GM21529 (cell line): ENCODE results near the gene NUPR1.
A peak's percentile ranks its signal among the peaks of the same experiment; 100 is the strongest.
"Not testable (repeated sequence)": the region's sequence is repeated elsewhere in the genome, so short reads cannot be mapped to it uniquely, and the experiment has no call there.

Experiments used
- ATAC-seq: cut with Tn5 transposase; IDR thresholded peaks from one replicate; pipeline ENCODE4 v1.9.1; 2021; ENCODE audit not compliant: unreplicated experiment

The NUPR1 gene

GRCh38 chr16:28555561-28555960, 16.8 kb upstream of the NUPR1 start:
- ATAC-seq = no peak

DNA sequence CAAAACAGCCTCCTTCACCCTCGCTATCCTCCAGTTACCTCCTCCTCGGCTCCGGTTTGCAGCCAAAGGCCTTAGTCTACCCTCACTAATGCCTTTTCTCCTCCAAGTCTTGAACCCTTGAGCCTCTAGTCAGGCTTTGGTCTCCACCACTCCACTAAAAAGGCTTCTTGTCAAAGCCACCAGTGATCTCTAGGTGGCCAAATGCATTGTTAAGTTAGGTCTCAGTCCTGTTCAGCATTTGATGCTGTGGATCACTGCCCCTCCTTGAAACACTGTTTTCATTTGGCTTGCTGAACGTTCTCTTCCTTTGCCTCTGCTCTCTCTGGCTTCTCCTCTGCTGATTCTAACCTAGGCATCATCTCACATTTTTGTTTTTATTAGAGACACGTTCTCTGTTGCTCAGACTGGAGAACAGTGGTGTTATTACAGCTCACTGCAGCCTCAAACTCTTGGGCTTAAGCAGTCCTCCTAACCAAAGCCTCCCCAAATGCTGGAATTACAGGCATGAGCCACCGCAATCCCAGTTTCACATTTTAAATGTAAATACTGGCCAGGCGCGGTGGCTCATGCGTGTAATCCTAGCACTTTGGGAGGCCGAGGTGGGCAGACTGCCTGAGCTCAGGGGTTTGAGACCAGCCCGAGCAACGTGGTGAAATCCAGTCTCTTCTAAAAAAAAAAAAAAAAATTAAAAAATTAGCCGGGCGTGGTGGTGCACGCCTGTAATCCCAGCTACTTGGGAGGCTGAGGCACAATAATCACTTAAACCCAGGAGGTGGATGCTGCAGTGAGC, 16.1 kb upstream of the NUPR1 start:
- peak; percentile 6 for ATAC-seq

DNA sequence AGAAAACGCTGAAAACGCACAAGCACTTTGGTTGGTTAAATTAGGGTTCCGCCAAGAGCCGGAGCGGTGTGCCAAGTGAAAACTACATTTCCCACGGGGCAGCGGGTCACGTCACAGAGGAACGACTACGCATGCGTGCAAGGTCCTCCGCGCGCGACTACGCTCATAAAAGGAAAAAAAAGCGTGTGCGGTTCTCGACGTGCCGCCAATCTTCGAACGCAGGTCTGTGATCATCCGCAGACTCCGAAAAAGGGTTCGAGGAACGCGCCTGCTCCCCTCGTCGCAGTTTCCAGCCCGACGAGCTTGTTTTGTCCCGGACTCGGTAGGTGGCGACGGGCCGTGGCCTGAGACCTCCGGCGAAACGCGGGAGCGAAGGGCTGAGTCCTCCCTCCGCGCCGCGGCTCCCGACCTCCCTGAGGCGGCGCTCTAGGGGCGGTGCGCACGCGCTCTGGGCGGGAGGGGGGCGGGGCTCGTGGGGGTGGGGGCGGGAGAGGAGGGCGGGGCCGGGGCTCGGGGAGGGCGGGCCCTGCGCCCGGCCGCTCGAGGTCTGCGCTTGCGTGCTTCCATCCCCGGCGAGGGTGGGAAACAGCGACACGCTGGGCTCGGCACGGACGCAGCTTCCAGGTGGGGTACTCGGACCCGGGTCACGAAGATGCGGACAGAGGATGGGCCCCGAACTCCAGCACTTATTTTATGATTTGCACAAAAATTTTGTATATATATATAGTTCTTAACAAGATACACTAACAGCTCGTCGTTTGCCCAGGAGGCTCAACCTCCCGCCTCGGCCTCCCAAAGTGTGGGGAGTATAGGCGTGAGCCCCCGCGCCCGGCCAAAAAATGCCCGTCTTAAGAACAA, 15.2 kb upstream of the NUPR1 start, which contains the start of gene SGF29:
TSS of gene SGF29 (plus strand) at position 145 of the 858 bp plus-strand sequence. CDS start 27,150 bp downstream, outside the sequence.
- ATAC-seq = peak; percentile 81

DNA sequence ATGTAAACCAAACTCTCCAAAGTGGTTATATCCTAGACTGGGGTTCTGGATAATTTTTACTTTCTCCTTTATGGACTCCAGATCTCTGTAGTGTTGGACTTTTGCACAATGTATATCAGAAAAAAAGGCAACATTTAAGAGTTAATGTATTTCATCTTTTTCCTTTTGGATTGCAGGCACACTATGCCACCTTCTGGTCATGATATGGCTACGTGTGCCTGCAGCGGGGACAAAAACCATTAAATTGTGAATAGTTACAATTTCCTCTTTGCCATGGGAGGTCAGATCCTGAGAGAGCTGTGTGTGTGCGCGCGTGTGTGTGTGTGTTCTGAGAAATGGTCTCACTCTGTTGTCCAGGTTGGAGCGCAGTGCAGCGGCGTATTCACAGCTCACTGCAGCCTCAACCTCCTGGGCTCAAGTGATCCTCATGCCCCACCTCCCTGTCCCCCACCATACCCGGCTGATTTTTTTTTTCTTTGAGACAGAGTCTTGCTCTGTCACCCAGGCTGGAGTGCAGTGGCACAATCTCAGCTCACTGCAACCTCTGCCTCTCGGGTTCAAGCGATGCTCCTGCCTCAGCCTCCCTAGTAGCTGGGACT, 10.6 kb upstream of the NUPR1 start:
- ATAC-seq = no peak

- no peak for ATAC-seq
Observed at GRCh38 chr16:28548306-28548802, 9.6 kb upstream of the NUPR1 start.

- no peak for ATAC-seq
Observed at GRCh38 chr16:28546626-28547025, 7.9 kb upstream of the NUPR1 start.

- not testable (repeated sequence) for ATAC-seq
Observed at GRCh38 chr16:28545964-28546363, 7.2 kb upstream of the NUPR1 start.

- ATAC-seq = no peak
Observed at GRCh38 chr16:28544998-28545397, 6.2 kb upstream of the NUPR1 start.

GRCh38 chr16:28543072-28543471, 4.3 kb upstream of the NUPR1 start:
- ATAC-seq = no peak

GRCh38 chr16:28542646-28543045, 3.9 kb upstream of the NUPR1 start:
- no peak for ATAC-seq

- no peak for ATAC-seq
Observed at GRCh38 chr16:28540346-28540745, 1.6 kb upstream of the NUPR1 start.

GRCh38 chr16:28537964-28538732, 626 bp downstream of the NUPR1 start:
- no peak for ATAC-seq

DNA sequence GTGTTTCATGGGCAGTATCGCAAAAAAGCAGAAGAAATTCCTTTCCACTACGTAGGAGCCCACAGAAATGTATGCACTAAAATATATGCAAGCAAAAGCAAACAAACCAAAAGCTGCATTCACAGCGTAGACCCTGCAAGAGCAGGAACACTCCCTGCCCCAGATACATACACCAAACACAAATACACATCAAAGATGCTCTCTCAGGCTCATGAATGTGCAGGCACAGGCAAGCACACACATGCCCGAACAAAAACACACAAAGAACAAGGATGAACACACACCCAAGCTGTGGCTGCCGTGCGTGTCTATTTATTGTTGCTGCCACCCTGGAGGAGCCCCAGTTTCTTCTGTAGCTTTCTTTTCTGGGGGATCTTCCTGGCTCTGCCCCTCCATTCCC, 1.7 kb downstream of the NUPR1 start:
- ATAC-seq = no peak

DNA sequence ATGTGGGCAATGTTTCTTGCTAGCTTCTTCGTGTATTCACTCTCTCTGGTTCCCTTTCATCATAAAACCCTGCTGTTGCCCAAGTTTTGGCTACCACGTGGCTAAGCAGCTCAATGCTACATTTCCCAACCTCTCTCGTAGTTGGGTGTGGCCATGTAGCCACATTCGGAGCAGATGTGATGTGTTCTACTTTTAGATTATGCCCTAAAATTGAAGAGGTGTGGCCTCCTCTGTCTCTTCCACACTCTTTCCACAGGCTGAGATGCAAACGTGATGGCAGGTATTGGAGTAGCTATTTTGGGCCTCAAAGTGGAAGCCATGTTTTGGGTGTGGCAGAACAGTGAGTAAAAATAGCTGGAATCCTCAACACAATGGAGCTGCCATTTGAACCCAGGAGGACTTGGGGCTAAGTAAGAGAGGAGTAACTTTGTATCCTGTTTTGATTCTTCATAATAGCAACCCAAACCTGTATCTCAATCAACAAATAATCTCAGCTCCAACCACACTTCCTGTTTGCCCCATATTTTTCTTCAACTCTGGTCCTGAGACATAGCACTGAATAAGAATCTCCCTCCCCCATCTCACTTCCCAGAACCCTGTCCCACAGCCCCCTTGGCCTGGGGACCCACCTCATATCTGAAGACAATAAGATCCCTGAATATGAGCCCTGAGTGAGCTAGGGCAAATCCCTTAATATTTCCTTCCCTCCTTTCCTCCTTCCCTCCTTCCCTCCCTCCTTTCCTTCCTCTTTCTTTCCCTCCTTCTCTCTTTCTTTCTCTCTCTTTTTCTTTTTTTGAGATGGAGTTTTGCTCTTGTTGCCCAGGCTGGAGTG, 4.0 kb downstream of the NUPR1 start:
- no peak for ATAC-seq

- ATAC-seq = no peak
Observed at GRCh38 chr16:28532940-28533647, 5.7 kb downstream of the NUPR1 start.

GRCh38 chr16:28531777-28532744, 6.7 kb downstream of the NUPR1 start:
- ATAC-seq = no peak

DNA sequence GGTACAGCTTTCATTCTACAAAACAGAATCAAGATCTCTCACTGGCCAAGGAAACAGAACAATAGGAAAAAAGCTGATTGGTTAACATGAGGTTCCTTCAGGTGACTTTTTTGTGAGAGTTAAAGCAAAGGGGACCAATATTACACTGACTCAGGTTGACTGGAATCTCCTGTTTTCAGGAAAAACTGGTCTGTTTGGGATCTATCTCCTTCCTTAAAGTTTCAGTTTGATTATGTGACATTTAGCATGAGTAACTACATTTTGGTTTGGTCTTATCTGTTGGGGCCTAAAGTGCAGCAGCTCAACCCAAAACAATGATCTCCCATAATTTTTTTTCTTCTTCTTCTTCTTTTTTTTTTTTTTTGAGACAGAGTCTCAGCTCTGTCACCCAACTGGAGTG, 9.7 kb downstream of the NUPR1 start:
- ATAC-seq = no peak

- ATAC-seq = no peak
Observed at GRCh38 chr16:28528463-28528867, 10.3 kb downstream of the NUPR1 start.
